Hepatic stellate cell (primary cell): ENCODE results near the gene PSMG4.

Source experiments
- DNase-seq: peaks from one replicate; pipeline ENCODE4 v3.0.0; 2011; ENCODE audit warnings: low spot score

The PSMG4 gene

GRCh38 chr6:3310703-3311102 is 52.0 kb downstream of the PSMG4 start:
- DNase-seq = no peak

GRCh38 chr6:3311826-3312225 is 53.1 kb downstream of the PSMG4 start:
- DNase-seq = no peak

GRCh38 chr6:3312604-3313231 is 54.0 kb downstream of the PSMG4 start:
- no peak for DNase-seq

GRCh38 chr6:3314176-3314575 is 55.4 kb downstream of the PSMG4 start:
- DNase-seq = no peak

DNA sequence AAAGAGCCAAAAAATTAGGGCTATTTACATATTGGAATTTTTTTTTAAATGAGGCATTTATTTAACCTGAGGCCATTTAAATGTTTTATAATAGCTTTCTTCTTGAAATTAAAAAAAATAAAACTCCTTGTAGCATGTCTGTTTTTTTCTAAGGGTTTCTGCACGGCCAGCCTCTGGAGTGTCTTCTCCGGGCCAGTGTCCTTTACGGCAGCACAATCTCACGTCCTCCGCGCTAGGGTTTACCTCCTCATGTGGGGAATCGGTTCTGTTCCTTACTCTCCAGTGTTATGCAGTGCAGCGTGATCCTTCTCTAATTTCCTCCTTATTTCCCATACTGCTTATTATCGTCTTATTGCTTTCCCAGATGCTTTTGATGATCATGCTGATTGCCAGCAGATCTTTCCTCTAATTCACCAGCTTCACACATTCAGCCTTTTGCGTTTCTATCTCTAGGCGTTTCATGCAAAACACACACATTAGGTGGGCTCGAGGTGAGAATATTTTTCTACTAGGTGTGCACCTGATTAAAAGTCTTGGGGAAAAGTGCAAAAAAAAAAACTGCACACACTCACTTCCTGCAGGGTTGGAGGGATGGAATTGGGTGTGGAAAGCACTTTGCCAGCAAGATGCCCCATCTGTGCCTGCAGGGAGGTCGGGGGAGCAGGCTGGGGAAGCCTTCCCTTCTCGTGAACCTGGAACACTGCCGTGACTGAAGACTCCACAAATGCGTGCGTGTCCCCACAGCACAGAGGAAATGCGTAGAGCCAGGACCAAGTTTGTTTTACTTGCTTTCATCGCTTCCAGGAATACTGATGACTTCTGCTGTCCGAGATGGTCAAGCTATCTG is 56.1 kb downstream of the PSMG4 start:
- no peak for DNase-seq

DNA sequence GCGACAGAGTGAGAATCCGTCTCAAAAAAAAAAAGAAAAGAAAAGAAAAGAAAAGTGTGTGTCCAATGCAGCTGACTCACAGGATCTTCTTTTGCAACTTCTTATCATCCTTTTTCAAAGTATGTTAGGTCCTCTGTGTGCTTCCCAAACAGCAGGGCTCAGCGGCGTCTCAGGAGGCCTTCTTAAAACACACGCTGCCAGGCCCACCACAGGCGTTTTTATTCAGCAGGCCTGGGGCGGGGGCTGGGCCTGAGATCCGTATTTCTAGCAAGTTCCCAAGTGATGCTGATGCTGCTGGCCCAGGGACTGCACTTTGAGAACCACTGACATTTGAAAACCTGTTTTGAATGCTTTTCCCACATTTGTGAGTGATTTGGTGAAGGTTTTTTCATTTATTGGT is 57.1 kb downstream of the PSMG4 start:
- DNase-seq = no peak

DNA sequence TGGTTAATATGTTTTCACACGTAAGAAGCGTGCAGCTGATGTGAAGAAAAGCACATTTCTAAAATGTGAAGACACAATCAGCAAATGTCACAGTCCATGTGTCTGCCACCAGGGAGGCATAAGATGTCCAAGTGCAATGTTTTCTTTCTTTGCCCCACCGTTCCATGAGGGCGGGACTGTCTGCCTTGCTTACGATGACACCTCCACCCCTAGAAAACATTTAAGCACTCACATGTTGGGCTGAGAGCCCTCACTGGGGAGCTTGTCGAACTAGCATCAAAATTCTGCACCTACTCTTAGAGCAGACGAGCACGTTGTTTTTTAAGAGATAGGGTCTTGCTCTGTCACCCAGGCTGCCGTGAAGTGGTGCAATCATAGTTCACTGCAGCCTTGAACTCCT is 57.6 kb downstream of the PSMG4 start:
- DNase-seq = no peak

GRCh38 chr6:3316818-3317217 is 58.1 kb downstream of the PSMG4 start:
- DNase-seq = no peak
